Cardiac fibroblast (primary cell): Measurements from ENCODE around the gene KCNJ8.
"Not testable (repeated sequence)": the region's sequence is repeated elsewhere in the genome, so short reads cannot be mapped to it uniquely, and the experiment has no call there.

Source experiments
- DNase-seq, 2 donors: peaks; one replicate each; pipeline versions ENCODE4 v3.0.0 to v3.0.0-alpha.2; 2010; ENCODE audit warnings: low read depth in 2 of 2
- H3K4me3 ChIP-seq, 2 donors: replicated peaks in 1 of 2; 1 replicate in 1 of 2; 2 replicates in 1 of 2; pipeline ENCODE4 v1.5.1; 2011; ENCODE audit warnings: low read depth in 2 of 2, low read length in 2 of 2, mild to moderate bottlenecking in 2 of 2, moderate library complexity in 1 of 2
- CTCF ChIP-seq: IDR thresholded peaks from one replicate; pipeline ENCODE4 v1.5.1; 2011; ENCODE audit warnings: low read depth, mild to moderate bottlenecking, low read length, inconsistent platforms

Gene KCNJ8

DNA sequence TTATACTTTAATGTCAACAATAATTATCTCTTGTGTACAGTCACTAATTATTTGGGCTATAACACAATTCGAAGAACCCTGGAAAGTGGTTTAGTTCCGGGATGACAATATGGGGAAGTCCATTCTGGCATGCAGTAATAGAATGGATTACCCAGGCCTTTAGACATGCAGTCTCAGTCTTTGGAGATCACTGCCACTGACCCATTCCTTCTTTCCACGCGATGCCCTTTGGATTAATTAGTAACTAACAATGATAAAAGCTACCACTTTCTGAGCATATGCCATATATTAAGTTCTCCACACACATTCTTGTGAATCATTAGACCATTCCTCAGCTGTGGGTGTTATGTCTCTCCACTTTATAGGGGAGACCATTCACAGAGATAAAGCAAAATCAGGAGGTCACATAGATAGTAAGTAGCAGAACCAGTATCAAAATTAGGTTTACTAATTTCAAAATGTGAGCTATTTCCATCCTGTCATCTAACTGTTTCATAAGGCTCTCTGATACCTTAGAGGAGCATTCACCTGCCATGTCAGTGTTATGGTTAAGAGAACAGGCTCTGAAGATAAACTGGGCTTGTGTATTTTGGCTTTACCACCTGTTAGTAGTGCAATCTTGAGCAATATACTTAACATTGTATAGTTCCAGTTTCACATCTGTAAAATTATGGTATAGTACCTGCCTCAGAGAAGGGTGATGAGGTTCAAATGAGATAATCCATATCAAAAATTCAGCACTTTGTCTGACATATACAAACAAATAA, 27.2 kb upstream of the KCNJ8 start:
- no peak for DNase-seq
- no peak for TF ChIP-seq CTCF
- no peak overlapping the region for H3K4me3 ChIP-seq

DNA sequence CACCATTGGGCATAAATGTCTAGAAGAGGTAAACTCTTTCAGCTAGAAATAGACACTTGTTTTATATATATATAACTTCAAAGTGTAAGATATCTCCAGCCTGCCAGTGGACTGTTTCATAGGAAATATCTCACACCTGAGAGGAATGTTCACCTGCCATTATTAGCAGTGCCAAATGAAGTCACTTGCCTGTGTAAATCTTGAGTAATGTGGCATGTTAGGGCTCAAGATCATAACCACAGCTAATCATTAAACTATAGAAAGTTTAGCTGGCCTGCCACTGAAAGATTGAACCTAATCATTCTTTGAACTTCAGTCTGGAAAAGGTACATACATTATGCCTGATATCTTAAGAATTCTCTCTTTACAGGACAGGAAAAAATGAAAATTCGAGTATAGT, 25.5 kb upstream of the KCNJ8 start:
- DNase-seq, result no peak
- TF ChIP-seq CTCF, result no peak
- H3K4me3 ChIP-seq, result no peak overlapping the region

DNA sequence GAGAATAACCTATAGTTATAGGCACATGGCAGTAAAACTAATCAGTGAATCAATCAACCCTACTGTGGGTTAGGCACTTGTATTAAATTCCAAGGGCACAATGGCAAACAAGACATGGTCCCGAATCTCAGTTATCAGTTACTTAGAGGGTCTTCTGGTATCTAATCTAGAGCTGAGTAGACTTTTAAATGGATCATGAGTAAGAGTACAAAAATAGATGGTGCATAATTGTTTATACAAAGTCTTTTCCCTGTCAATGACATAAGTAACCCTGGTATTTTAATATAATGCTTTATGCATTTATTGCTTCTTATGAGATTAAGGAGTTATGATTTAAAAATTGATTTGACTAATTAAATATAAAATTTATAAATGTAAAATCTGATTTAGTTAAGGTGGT, 23.0 kb upstream of the KCNJ8 start:
- no peak overlapping the region for H3K4me3 ChIP-seq
- TF ChIP-seq CTCF, result no peak
- no peak for DNase-seq

DNA sequence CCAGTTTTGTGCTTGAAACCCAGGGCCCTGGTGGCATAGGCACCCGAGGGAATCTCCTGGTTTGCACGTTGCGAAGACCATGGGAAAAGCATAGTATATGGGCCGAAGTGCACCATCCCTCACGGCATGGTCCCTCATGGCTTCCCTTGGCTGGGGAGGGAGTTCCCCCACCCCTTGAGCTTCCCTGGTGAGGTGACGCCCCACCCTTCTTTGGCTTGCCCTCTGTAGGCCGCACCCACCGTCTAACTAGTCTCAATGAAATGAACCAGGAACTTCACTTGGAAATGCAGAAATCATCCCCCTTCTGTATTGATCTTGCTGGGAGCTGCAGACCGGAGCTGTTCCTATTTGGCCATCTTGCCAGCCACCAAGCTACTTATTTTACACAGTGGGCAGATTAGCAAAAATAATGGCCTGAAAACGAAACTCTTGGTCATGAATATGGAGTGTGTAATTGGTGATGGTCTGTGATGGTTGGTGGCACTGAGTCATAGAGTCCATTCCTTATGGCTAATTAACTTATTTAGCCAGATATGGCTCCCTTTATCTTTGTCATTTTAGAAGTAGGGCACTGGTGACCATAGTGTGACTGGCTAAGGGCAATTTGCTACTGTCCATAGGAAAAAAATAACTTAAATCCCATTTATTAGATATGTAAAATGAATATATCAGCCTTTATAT, 21.3 kb upstream of the KCNJ8 start:
- DNase-seq, result no peak
- no peak overlapping the region for H3K4me3 ChIP-seq
- no peak for TF ChIP-seq CTCF

DNA sequence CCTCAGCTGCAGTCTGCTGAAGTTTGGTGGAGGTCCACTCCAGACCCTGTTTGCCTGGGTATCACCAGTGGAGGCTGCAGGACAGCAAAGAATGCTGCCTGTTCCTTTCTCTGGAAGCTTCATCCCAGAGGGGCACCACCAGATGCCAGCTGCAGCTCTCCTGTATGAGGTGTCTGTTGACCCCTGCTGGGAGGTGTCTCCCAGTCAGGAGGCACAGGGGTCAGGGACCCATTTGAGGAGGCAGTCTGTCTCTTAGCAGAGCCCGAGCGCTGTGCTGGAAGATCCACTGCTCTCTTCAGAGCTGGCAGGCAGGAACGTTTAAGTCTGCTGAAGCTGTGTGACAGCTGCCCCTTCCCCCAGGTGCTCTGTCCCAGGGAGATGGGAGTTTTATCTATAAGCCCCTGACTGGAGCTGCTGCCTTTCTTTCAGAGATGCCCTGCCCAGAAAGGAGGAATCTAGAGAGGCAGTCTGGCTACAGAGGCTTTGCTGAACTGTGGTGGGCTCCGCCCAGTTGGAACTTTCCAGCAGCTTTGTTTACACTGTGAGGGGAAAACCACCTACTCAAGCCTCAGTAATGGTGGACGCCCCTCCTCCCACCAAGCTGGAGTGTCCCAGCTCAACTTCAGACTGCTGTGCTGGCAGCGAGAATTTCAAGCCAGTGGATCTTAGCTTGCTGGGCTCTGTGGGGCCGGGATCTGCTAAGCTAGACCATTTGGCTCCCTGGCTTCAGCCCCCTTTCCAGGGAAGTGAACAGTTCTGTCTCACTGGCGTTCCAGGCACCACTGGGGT, 20.5 kb upstream of the KCNJ8 start:
- not testable (repeated sequence) for H3K4me3 ChIP-seq, DNase-seq

- H3K4me3 ChIP-seq, DNase-seq: not testable (repeated sequence)
These were observed 15.2 kb upstream of the KCNJ8 start for GRCh38 chr12:21789687-21790086.

DNA sequence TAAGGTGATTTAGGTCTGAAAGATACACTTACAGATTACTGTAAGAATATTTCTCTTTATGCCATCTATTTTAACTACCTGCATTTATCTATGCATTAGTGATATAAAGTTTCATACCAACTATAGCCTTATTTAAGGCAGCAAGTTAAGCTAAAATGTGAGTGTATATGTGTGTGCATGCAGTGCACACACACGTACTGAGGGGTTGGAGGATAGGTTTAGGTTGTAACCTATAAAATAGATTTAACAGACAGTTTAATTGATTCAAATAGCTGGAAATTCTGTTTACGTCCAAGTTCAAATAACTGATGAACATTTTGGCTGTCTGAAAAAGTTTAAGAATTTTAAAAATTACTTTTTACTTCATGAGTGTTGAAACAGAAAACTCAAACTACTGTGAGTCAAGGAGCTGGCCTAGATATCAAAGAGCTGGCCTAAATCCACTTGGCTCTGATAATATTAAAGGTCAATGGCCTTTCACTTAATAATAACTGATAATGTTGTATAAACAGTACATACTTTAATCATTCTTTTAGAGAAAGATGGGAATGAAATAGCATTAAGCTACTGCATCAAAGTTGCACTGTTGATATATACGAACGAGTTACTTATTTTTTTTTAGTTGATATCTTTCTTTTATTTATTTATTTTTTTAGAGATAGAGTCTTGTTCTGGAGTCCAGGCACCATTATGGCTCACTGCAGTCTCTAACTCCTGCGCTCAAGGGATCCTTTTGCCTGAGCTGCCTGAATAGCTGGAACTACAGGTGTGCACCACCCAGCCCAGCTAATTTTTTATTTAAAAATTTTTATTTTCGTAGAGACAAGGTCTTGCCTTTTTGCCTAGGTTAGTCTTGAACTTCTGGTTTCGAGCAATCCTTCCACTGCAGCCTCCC, 13.8 kb upstream of the KCNJ8 start:
- TF ChIP-seq CTCF, result no peak
- no peak for DNase-seq
- H3K4me3 ChIP-seq, result no peak overlapping the region
